Measurements from ENCODE around the gene HMCN2. TPM values are rescaled to one million over a fixed set of nuclear protein-coding genes. Genes with fewer than 3 reads are reported as not detected.

HMCN2 gene
- total RNA-seq, 1 donor from 2014 or later: 7.3 TPM

DNA sequence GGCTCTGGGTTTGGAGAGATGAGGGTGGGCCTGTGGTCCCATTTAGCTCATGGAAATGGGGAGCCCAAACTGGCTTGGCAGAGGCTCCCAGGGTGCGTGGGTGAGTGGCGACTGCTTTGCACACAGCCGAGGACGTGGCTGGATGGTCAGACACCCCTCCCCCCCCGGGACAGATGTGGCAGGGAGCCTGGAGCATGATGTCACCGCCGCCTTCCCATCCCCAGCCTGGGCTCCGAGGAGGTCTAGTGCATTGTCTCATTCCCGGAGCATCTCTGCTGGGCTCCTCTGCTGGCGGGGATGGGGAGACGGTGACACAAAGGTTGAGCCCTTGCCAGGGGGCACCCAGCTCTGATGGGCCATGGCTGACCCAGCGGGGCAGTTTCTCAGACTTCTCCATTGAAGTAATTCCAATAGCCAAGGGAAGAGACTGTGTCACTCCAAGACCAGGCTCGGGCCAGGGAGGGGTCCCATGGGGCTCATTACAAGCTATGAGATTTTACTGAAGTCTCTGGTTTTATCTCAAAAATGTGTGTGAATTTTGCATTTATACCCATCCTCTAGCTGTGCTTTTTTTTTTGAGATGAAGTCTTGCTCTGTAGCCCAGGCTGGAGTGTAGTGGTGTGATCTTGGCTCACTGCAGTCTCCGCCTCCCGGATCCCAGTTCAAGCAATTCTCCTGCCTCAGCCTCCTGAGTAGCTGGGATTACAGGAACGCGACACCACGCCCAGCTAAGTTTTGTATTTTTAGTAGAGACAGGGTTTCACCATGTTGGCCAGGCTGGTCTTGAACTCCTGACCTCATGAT lies 36.1 kb downstream of the HMCN2 start:
- peak; percentile 88 for DNase-seq
- ATAC-seq: peak; percentile 90
- intact Hi-C loops (cut with micrococcal nuclease): no loop called here

DNA sequence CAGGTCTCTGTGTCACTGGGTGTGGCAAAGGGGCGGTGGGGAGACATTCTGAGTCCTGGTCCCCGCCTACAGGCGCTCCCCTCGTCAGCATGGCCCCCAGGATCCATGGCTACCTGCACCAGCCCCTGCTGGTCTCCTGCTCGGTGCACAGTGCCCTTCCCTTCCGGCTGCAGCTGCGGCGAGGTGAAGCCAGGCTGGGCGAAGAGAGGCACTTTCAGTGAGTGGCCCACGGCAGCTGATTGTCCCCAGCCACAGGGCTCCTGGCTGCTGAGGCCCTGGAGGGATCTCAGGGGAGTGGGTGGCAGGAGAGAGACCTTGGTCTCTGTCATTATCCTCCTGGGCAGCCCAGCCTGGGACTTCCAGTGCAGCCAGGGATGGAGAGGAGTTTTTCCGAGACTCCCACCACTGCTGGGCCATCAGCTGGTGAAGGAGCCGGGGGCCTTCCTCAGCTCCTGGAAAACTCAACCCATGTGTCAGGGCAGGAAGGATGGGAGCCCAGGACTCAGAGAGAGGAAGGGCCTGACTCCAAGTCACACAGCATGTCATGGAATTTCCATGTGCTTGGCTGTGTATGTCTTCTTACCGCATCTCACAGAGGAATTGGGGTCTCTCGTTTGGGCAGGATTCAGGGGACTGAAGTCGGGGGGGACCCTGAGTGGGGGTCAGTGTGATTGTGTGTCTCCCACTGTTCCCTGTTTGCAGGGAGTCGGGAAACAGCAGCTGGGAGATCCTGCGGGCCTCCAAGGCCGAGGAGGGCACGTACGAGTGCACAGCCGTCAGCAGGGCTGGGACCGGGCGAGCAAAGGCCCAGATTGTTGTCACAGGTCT lies 37.4 kb downstream of the HMCN2 start:
- ATAC-seq (no peak), DNase-seq (peak; percentile 25)
- intact Hi-C loops (cut with micrococcal nuclease): no loop called here

DNA sequence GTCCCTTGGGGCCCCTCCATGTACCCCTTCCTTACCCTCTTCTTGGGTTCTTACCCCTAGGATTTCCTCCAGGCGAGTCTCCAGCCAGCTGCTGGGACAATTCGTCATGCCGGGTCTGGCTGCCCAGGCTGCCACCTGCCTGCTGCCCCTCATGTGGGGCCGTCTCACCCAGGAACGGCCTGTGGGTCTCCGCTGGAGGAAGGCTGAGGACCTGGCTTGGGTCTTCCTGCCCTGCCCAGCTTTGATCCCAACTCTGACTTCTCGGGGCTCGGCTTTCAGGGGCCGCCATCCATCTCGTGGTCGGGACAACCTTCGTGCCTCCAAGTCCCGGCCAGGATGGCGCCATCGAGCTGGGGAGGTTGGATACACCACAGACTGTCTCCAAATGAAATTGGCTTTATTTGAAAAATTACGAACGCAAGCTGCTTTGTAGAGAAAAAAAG lies 38.1 kb downstream of the HMCN2 start:
- ATAC-seq (no peak), DNase-seq (peak; percentile 25)
- intact Hi-C loops (cut with micrococcal nuclease): no loop called here

DNA sequence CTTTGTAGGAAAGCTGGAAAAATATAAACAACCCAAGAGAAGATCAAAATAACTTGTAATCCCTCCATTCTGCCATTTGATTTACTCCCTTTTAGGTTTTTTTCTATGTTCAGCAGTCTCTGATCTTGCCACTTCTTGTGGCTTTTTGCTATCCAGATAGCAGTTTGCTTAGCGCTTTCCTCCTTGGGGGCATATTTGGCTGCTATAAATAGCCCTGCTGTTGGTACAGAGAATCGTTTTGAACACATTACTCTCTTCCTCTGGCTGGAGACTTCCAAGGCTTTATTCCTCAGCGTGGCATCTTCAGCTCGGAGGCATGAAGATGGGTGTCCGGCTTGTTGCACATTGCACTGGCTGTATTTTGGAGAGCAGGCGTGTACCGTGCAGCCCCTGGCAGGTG lies 38.6 kb downstream of the HMCN2 start:
- DNase-seq (no peak), ATAC-seq (no peak)
- intact Hi-C loops (cut with micrococcal nuclease): no loop called here

- intact Hi-C loops (cut with micrococcal nuclease): no loop called here
- ATAC-seq: no peak
- DNase-seq: peak; percentile 33
Measured at GRCh38 chr9:130304643-130305042, 39.1 kb downstream of the HMCN2 start.

DNA sequence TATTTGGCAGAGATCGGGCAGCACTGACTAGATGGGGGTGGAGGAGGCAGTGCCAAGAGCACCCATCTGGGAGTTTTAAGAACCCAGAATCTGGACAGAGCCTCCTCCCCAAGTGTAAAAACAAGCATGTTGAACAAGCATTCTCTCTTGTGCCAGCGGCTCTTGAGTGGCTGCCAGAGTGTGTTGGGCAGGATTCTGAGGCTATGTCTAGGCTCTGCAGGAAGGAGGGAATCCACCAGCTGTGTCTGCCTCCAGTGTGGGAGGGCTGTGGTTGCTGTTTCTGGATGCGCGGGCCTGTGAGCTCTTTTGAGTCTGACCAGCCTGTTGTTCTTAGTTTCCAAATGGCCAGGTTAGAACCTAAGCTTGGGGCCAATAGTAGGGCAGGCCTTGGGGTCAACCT lies 39.8 kb downstream of the HMCN2 start:
- peak; percentile 52 for DNase-seq
- ATAC-seq: no peak

DNA sequence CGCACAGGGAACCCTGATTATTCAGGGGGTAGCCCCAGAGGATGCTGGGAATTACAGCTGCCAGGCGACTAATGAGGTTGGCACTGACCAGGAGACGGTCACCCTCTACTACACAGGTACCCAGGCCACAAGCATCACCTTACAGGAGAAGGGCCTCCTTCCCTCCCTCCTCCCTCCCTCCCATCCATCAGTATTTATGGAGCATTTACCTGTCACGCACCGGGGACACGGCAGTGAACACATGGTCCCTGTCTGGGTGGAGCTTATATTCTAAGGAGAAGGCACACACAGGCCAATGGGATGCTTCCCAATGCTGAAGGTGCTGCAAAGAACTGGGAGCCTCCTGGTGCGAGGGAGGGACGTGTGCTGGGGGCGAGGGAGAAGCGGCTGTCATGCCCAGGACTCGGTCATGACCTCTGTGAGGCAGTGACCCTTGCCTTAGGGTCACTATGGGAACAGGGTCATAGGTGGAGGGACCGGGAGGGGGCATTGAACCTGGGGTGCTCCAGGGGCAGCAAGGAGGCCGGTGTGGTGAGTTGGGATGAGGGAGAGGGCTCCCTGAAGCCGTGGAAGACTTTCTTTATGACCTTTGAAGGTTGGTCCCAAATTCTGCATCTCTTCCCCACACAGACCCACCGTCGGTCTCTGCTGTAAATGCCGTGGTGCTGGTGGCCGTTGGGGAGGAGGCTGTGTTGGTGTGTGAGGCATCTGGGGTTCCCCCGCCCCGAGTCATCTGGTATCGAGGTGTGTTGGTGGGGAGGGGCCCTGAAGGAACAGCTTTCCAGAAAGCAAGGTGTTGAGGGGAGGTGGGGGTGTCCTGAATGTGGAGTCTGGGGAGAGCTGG lies 41.5 kb downstream of the HMCN2 start:
- intact Hi-C loops (cut with micrococcal nuclease): no loop called here
- peak; percentile 18 for DNase-seq
- no peak for ATAC-seq

More for the DNA sequence above, 39.8 kb downstream of the HMCN2 start:
- intact Hi-C loops (cut with micrococcal nuclease): no loop called here

- ATAC-seq (no peak), DNase-seq (peak; percentile 7)
- intact Hi-C loops (cut with micrococcal nuclease): no loop called here
Measured at GRCh38 chr9:130307667-130307943, 42.0 kb downstream of the HMCN2 start.

GRCh38 chr9:130308081-130308571 lies 42.6 kb downstream of the HMCN2 start:
- intact Hi-C loops (cut with micrococcal nuclease): no loop called here
- DNase-seq (peak; percentile 23), ATAC-seq (peak; percentile 6)

DNA sequence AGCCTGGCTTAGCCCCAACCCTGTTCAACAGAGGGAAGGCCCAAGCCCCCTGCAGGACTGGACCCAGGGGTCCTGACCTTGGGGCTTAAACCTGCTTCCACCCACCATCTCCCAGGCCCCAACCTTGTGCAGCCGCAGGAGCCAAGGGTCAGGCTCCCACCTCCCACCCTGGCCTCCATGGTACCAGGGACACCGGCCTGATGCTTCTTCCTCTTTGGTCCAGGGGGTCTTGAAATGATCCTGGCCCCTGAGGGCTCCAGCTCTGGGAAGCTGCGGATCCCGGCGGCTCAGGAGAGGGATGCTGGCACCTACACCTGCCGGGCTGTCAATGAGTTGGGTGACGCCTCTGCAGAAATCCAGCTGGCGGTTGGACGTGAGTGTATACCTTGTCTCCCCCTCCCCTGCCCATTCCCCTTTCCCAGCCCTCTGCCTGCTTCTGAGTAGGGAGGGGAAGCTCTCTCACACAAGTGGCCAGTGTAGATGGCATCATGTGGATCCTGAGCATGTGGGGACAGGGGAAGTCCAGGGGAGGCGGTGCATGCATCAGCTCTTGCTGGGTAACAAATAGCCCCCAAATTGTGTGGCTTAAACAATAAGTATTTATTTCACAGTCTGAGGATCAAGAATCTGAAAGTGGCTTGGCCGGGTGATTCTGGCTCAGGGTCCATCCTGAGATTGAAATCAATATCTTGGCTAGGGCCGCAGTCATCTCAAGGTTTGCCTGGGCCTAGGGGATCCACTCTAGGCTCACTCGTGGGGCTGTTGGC lies 44.3 kb downstream of the HMCN2 start:
- ATAC-seq (no peak), DNase-seq (peak; percentile 15)
- intact Hi-C loops (cut with micrococcal nuclease): no loop called here

DNA sequence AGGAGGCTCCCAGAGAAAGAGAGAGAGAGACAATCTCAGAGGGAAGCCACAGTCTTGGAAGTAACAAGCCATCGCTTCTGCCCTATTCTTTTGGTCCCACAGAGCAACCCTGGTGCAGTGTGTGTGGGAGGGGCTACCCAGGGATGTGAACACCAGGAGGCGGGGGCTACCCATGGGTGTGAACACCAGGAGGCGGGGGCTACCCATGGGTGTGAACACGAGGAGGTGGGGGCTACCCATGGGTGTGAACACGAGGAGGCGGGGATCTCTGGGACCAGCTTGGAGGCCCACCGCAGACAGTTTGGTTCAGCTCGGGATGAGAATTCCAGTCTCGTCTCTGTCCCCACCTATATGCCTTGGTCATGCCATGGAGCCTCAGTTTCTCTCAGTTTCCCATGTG lies 44.9 kb downstream of the HMCN2 start:
- DNase-seq (peak; percentile 20), ATAC-seq (no peak)
- intact Hi-C loops (cut with micrococcal nuclease): no loop called here

- peak; percentile 20 for DNase-seq
- intact Hi-C loops (cut with micrococcal nuclease): no loop called here
- ATAC-seq: no peak
Measured at GRCh38 chr9:130311003-130311402, 45.4 kb downstream of the HMCN2 start.

DNA sequence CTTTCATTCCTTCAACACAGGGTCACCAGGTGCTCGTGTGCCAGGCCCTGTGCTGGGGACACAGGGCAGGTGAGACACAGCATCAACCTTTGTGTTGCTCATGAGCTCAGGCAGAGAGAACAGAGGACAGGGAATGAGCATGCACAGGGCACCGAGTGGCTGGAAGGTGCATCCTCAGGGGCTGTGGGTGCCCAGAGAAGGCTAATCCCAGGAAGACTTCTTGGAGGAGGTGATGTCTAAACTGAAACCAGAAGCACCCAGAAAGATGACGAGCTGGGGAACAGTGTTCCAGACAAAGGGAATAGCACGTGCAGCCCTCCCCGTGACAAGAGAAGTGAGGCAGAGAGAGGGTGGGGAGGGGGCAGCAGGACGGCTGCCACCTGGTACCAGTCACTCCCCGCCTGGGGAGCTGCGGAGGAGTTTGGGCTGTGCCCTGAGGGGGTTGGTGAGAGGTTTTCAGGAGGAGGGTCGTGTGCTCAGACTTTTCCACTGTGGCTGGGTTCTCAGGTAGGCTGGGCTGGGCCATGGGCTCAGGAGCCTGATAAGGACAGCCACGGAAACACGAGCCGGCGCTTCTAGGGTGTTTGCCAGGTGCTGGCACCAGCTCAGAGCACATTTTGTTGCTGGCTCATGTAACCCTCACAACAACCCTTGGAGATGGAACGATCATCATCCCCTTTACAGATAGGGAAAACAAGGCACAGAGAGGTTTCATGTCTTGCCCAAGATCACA lies 46.0 kb downstream of the HMCN2 start:
- intact Hi-C loops (cut with micrococcal nuclease): no loop called here
- ATAC-seq (peak; percentile 50), DNase-seq (peak; percentile 51)

GRCh38 chr9:130313103-130313858 lies 47.7 kb downstream of the HMCN2 start:
- intact Hi-C loops (cut with micrococcal nuclease): no loop called here
- DNase-seq (peak; percentile 35), ATAC-seq (peak; percentile 54)

DNA sequence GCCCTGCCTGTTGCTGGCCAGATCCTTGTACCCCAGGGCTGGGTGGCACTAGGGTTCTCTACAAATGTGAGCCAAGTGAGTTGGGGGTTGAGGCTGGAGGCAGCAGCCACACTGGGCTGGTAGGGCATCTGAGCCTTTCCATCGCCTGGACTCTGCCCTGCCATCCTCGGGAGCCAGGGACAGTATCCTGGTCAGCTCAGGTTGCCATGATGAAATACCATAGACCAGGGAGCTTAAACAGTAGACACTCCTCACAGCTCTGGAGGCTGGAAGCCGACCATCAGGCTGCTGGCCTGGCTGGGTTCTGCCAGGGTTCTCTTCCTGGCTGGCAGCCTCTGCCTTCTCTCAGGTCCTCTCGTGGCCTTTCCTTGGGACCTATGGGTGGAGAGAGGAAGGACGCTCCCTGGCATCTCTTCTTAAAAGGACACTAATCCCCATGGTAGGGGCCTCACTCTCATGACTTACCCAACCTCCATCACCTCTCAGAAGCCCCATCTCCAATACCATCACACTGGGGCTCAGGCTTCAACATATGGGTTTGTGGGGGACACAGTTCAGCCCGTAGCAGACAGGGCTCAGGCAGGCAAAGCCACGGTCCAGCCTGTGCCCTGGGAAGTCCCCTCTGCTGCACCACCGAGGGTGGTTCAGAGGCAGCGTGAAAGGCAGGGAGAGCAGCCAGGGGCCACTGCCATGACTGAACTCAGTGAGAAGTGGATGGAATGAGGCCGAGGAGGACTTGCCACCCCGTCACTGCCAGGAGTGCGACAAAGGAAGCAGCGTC lies 50.1 kb downstream of the HMCN2 start:
- intact Hi-C loops (cut with micrococcal nuclease): no loop called here
- DNase-seq: peak; percentile 23

DNA sequence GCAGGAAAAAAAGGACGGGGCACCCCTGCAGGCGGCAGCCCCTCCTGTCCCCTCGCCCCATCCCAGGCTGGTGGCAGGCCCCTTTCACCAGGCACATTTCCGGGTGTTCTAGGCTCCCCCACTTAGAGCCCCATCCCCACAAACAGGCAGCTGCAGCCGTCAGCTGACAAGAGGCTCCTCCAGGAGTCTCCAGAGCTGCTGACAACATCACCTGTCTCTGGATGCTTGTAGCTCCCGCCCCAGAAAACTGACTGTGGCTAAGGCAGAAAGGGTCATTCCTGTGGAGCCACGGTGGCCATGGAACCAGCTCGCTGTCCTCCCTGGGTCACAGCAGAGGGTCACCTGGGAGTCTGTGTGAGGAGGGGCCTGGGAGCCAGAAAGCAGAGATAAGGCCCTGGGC lies 50.9 kb downstream of the HMCN2 start:
- intact Hi-C loops (cut with micrococcal nuclease): no loop called here
- peak; percentile 16 for DNase-seq
- ATAC-seq: no peak

More for the DNA sequence above, 50.1 kb downstream of the HMCN2 start:
- ATAC-seq: no peak

GRCh38 chr9:130319300-130319699 lies 53.7 kb downstream of the HMCN2 start:
- DNase-seq (no peak), ATAC-seq (no peak)
- intact Hi-C loops (cut with micrococcal nuclease): no loop called here

All from left ventricle myocardium superior (tissue), 1 donor.